Activated CD4-positive, CD25-positive, alpha-beta regulatory T cell treated with anti-CD3 and anti-CD28 coated beads, Interleukin-2, amount 50 U/mL, for 24 hours (primary cell): ENCODE data around the gene MIER3.
"Not testable (repeated sequence)": the region's sequence is repeated elsewhere in the genome, so short reads cannot be mapped to it uniquely, and the experiment has no call there.

Experiments
- ATAC-seq, 2 donors: fragments of 150-1000 bp; cut with Tn5 transposase; one replicate each; pipeline ENCODE4 v1.10.0; 2021; ENCODE audit warnings: mild to moderate bottlenecking in 1 of 2, moderate library complexity in 1 of 2

MIER3 gene

GRCh38 chr5:56951946-56952691, at the start of gene MIER3:
Gene MIER3, minus strand, starts transcription at chr5:56952123. Its CDS starts 21 bp downstream, at chr5:56952102.
- ATAC-seq, result peak; percentile 99

- ATAC-seq, result no peak
These were observed 43.7 kb upstream of the MIER3 start for GRCh38 chr5:56995596-56995995.

GRCh38 chr5:56993241-56993640, 41.3 kb upstream of the MIER3 start:
- no peak for ATAC-seq

GRCh38 chr5:56989676-56990075, 37.8 kb upstream of the MIER3 start:
- no peak for ATAC-seq

- no peak for ATAC-seq
These were observed 36.6 kb upstream of the MIER3 start for GRCh38 chr5:56988490-56988889.

- no peak for ATAC-seq
These were observed 35.2 kb upstream of the MIER3 start for GRCh38 chr5:56987171-56987570.

GRCh38 chr5:56986626-56986947, 34.7 kb upstream of the MIER3 start:
- ATAC-seq, result no peak

- no peak for ATAC-seq
These were observed 34.2 kb upstream of the MIER3 start for GRCh38 chr5:56985936-56986625.

GRCh38 chr5:56984445-56984844, 32.5 kb upstream of the MIER3 start:
- no peak for ATAC-seq

GRCh38 chr5:56983593-56984361, 31.9 kb upstream of the MIER3 start:
- ATAC-seq, result no peak

GRCh38 chr5:56981548-56982315, 29.8 kb upstream of the MIER3 start:
- no peak for ATAC-seq

GRCh38 chr5:56979968-56980367, 28.0 kb upstream of the MIER3 start:
- ATAC-seq, result no peak

- ATAC-seq, result not testable (repeated sequence)
These were observed 27.6 kb upstream of the MIER3 start for GRCh38 chr5:56979526-56979925.

GRCh38 chr5:56977822-56978221, 25.9 kb upstream of the MIER3 start:
- no peak for ATAC-seq

- no peak for ATAC-seq
These were observed 25.1 kb upstream of the MIER3 start for GRCh38 chr5:56977021-56977420.

- ATAC-seq, result no peak
These were observed 22.3 kb upstream of the MIER3 start for GRCh38 chr5:56974241-56974640.

- no peak for ATAC-seq
These were observed 21.6 kb upstream of the MIER3 start for GRCh38 chr5:56973473-56973872.

- no peak for ATAC-seq
These were observed 19.4 kb upstream of the MIER3 start for GRCh38 chr5:56971275-56971674.

- ATAC-seq, result no peak
These were observed 12.2 kb upstream of the MIER3 start for GRCh38 chr5:56964173-56964572.

- ATAC-seq, result no peak
These were observed 11.3 kb upstream of the MIER3 start for GRCh38 chr5:56963246-56963645.

- no peak for ATAC-seq
These were observed 10.4 kb upstream of the MIER3 start for GRCh38 chr5:56962286-56962685.

- no peak for ATAC-seq
These were observed 9.8 kb upstream of the MIER3 start for GRCh38 chr5:56961746-56962145.

- no peak for ATAC-seq
These were observed 7.4 kb upstream of the MIER3 start for GRCh38 chr5:56959326-56959725.
